HCT116 (cell line): ENCODE measurements around the gene S1PR1. TPM values are rescaled to one million over a fixed set of nuclear protein-coding genes. Genes with fewer than 3 reads are reported as not detected.
"Not testable (repeated sequence)": the region's sequence is repeated elsewhere in the genome, so short reads cannot be mapped to it uniquely, and the experiment has no call there.

Experiments
- ATAC-seq: fragments of 200-7000 bp; cut with Tn5 transposase; 2 replicates; pipeline ENCODE4 v1.9.1; 2020; ENCODE audit warnings: mild to moderate bottlenecking, moderate library complexity
- BruUV-seq: library from RNA; stranded (reverse); fragments of 400-500 nt; replicated peaks from 2 replicates; lab custom pipeline; 2021; lab: Mats Ljungman, UMichigan
- CTCF ChIA-PET: fragments of 300-600 bp; sonication (Branson Sonifier 250); formaldehyde crosslinking; loops from one replicate; lab custom pipeline; 2021; ENCODE audit warnings: antibody characterized with exemption; lab: Charles Lee
- POLR2A ChIA-PET: fragments of 300-600, 350-600 bp; sonication (Branson Sonifier 250); formaldehyde crosslinking; loops from one replicate; lab custom pipeline; 2021; ENCODE audit warnings: antibody characterized with exemption; lab: Charles Lee
- RAD21 ChIA-PET, 2 experiments: fragments of 300-600 bp; sonication (Branson Sonifier 250); formaldehyde crosslinking; loops; one replicate each; lab custom pipeline; 2023; ENCODE audit warnings: low total read pairs in 2 of 2; ENCODE audit not compliant: uncharacterized antibody in 2 of 2, unreplicated experiment in 2 of 2, low non-redundant PET in 1 of 2; lab: Charles Lee
- DNase-seq: peaks from one replicate; pipeline ENCODE4 v3.0.0-alpha.2; 2010; ENCODE audit warnings: low read depth, low spot score
- H2AFZ ChIP-seq: fragments of 200-600 bp; shearing (Covaris generic), sonication (generic); 2 replicates; pipeline ENCODE4 v1.6.1; 2017; ENCODE audit warnings: low read depth, mixed run types, mixed read lengths, antibody characterized with exemption, low read length; ENCODE audit not compliant: poor library complexity, severe bottlenecking
- H3K27ac ChIP-seq: 2 replicates; pipeline ENCODE4 v1.5.1; 2012; ENCODE audit warnings: low read depth, low read length
- H3K27me3 ChIP-seq: fragments of 200-600 bp; sonication (generic); 2 replicates; pipeline ENCODE4 v1.6.1; 2016; ENCODE audit warnings: mixed run types, low read length, mixed read lengths; ENCODE audit not compliant: insufficient read depth
- H3K36me3 ChIP-seq, 2 experiments: fragments of 200-500 bp in 1 of 2; fragments of 200-600 bp in 1 of 2; sonication (Bioruptor generic) in 1 of 2; sonication (generic) in 1 of 2; 2 replicates each; pipeline versions ENCODE4 v1.5.1 to v1.6.1; 2014 to 2016; ENCODE audit warnings: low read length in 2 of 2, inconsistent platforms in 1 of 2, mixed read lengths in 1 of 2, mixed run types in 1 of 2; ENCODE audit not compliant: insufficient read depth in 2 of 2, control insufficient read depth in 1 of 2
- H3K4me1 ChIP-seq, 2 experiments: fragments of 200-600 bp in 1 of 2; sonication (generic) in 1 of 2; 2 replicates each; pipeline versions ENCODE4 v1.5.1 to v1.6.1; 2012 to 2017; ENCODE audit warnings: low read length in 2 of 2, inconsistent platforms in 1 of 2, mild to moderate bottlenecking in 1 of 2, mixed read lengths in 1 of 2, mixed run types in 1 of 2, moderate library complexity in 1 of 2; ENCODE audit not compliant: insufficient read depth in 2 of 2, control insufficient read depth in 1 of 2
- H3K4me2 ChIP-seq: fragments of 200-600 bp; sonication (generic); 2 replicates; pipeline ENCODE4 v1.6.1; 2017; ENCODE audit warnings: mixed run types, low read length, mixed read lengths
- H3K4me3 ChIP-seq, 2 experiments: fragments of 200-600 bp in 1 of 2; sonication (generic) in 1 of 2; replicated peaks in 1 of 2; 2 replicates each; pipeline ENCODE4 v1.5.1; 2011 to 2016; ENCODE audit warnings: low read length in 2 of 2, control low read depth in 1 of 2, low read depth in 1 of 2, mild to moderate bottlenecking in 1 of 2, mixed read lengths in 1 of 2, mixed run types in 1 of 2
- H3K79me2 ChIP-seq: fragments of 200-600 bp; sonication (generic); 2 replicates; pipeline ENCODE4 v1.6.1; 2017; ENCODE audit warnings: mild to moderate bottlenecking, mixed run types, low read length, moderate library complexity, mixed read lengths; ENCODE audit not compliant: insufficient read depth
- H3K9ac ChIP-seq: fragments of 200-600 bp; sonication (generic); 2 replicates; pipeline ENCODE4 v1.6.1; 2016; ENCODE audit warnings: low read length, mixed read lengths
- H3K9me2 ChIP-seq: fragments of 200-600 bp; sonication (generic), shearing (Covaris generic); 2 replicates; pipeline ENCODE4 v1.6.1; 2017; ENCODE audit warnings: mixed run types, mild to moderate bottlenecking, moderate library complexity; ENCODE audit not compliant: insufficient read depth
- H3K9me3 ChIP-seq, 2 experiments: fragments of 200-500 bp in 1 of 2; fragments of 200-600 bp in 1 of 2; sonication (Bioruptor generic) in 1 of 2; sonication (generic) in 1 of 2; 2 replicates each; pipeline ENCODE4 v1.6.1; 2014 to 2017; ENCODE audit warnings: low read length in 2 of 2, mixed read lengths in 2 of 2, inconsistent platforms in 1 of 2, low read depth in 1 of 2, mild to moderate bottlenecking in 1 of 2, mixed run types in 1 of 2, moderate library complexity in 1 of 2; ENCODE audit not compliant: control insufficient read depth in 1 of 2, insufficient read depth in 1 of 2
- H4K20me1 ChIP-seq: fragments of 200-600 bp; sonication (generic), shearing (Covaris generic); 2 replicates; pipeline ENCODE4 v1.6.1; 2017; ENCODE audit warnings: mixed run types, mild to moderate bottlenecking, moderate library complexity; ENCODE audit not compliant: insufficient read depth
- SP1 ChIP-seq: IDR thresholded peaks from 2 replicates; pipeline ENCODE4 v1.6.1; 2012; ENCODE audit warnings: low read depth
- YY1 ChIP-seq: IDR thresholded peaks from 2 replicates; pipeline ENCODE4 v1.6.1; 2011; ENCODE audit warnings: low read length, low read depth, moderate library complexity, mild to moderate bottlenecking; ENCODE audit not compliant: insufficient replicate concordance; ENCODE audit errors: extremely low read depth
- intact Hi-C: fragments of 100-400 bp; cut with micrococcal nuclease; formaldehyde crosslinking; loops from 2 replicates; pipeline ENCODE4 v1.10.0; 2022
- total RNA-seq: library from RNA; stranded (reverse); gene quantifications from one replicate; pipeline ENCODE4 v1.2.1, GENCODE V29; 2021; ENCODE audit not compliant: unreplicated experiment
- TF ChIP-seq, protein P1 (sequence below): IDR thresholded peaks from 2 replicates; pipeline ENCODE4 v1.6.1; 2012

Gene S1PR1
- total RNA-seq, 1 experiment from 2014 or later, result 0.61 TPM

DNA sequence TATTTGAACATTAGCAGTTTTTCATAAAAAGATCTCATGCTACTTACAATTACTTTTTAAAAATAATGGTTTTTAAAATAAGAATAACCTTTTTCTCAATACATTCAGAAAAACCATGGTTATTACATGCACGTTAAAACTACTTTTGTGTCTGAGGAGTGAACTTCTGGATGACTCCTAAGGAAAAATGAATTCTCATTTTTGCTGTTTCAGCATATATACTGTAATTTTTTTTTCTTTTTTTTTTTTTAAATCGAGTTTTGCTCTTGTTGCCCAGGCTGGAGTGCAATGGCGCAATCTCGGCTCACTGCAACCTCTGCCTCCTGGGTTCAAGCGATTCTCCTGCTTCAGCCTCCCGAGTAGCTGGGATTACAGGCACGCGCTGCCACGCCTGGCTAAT is 29.5 kb upstream of the S1PR1 start:
- RAD21 ChIA-PET, ATAC-seq, BruUV-seq, intact Hi-C loops, H3K9ac ChIP-seq, DNase-seq, H4K20me1 ChIP-seq, H3K36me3 ChIP-seq, H2AFZ ChIP-seq, POLR2A ChIA-PET, H3K27ac ChIP-seq, H3K4me3 ChIP-seq, H3K27me3 ChIP-seq, H3K9me2 ChIP-seq, H3K4me2 ChIP-seq, H3K79me2 ChIP-seq, H3K9me3 ChIP-seq, CTCF ChIA-PET, H3K4me1 ChIP-seq: not testable (repeated sequence)

DNA sequence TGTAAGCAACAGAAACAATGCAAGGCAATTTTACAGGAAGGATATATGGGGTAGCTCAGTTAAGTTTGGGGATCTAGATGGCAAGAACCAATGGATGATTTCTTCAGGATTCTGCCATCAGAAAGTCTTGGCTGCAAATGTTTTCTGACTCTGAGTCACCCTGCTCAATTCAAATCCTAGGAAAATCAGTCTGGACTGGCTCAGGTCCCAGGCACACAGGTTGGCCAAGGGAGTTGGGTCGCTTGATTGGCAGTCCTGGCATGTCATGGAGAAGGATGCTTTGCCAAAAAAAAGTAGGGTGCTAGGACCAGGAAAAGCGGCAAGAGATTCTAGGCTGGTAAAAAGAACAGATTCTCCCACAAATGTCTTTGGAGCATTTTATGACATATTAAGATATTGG is 28.9 kb upstream of the S1PR1 start:
- Histone ChIP-seq H3K4me2 (no peak overlapping the region), H3K9me2 (no peaks in the 10 kb centered on the region), H3K36me3 (no peaks in the 10 kb centered on the region), H3K9me3 (no peaks in the 10 kb centered on the region), H3K4me3 (no peak overlapping the region), H3K27ac (no peak overlapping the region), H3K9ac (no peak overlapping the region), H3K27me3 (no peaks in the 10 kb centered on the region), H3K4me1 (no peaks in the 10 kb centered on the region), H4K20me1 (no peaks in the 10 kb centered on the region), H3K79me2 (no peaks in the 10 kb centered on the region), H2AFZ (no peak overlapping the region)
- intact Hi-C loops, result no loop called here
- ChIA-PET CTCF (no interaction called here), POLR2A (no interaction called here), RAD21 (no interaction called here)
- ATAC-seq (no peak), DNase-seq (no peak)
- TF ChIP-seq, protein P1, sequence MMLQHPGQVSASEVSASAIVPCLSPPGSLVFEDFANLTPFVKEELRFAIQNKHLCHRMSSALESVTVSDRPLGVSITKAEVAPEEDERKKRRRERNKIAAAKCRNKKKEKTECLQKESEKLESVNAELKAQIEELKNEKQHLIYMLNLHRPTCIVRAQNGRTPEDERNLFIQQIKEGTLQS, result no peak
- TF ChIP-seq SP1 (no peak), YY1 (no peak)
- BruUV-seq, result no TSS peak
